OCI-LY7 (cell line): ENCODE measurements around the gene TP53BP1. TPM values are rescaled to one million over a fixed set of nuclear protein-coding genes. Genes with fewer than 3 reads are reported as not detected.

Experiments
- BruUV-seq: library from RNA; stranded (reverse); fragments of 400-500 nt; replicated peaks from 2 replicates; lab custom pipeline; 2021; lab: Mats Ljungman, UMichigan
- CTCF ChIA-PET: fragments of 300-600 bp; sonication (Branson Sonifier 250); formaldehyde crosslinking; loops from one replicate; lab custom pipeline; 2022; ENCODE audit warnings: antibody characterized with exemption; ENCODE audit not compliant: unreplicated experiment; lab: Charles Lee
- POLR2A ChIA-PET: fragments of 300-600 bp; sonication (Branson Sonifier 250); formaldehyde crosslinking; loops from one replicate; lab custom pipeline; 2022; ENCODE audit warnings: antibody characterized with exemption; lab: Charles Lee
- DNase-seq: peaks from one replicate; pipeline ENCODE4 v3.0.0-alpha.2; 2015; ENCODE audit warnings: low spot score
- H2AFZ ChIP-seq: fragments of 200-600 bp; sonication (generic), shearing (Covaris generic); 2 replicates; pipeline ENCODE4 v1.6.1; 2014; ENCODE audit warnings: mild to moderate bottlenecking, antibody characterized with exemption, low read length, moderate library complexity
- H3K27ac ChIP-seq: fragments of 200-600 bp; sonication (generic); 2 replicates; pipeline ENCODE4 v1.5.1; 2014; ENCODE audit warnings: mixed run types, low read depth, mild to moderate bottlenecking, moderate library complexity, low read length, inconsistent platforms; ENCODE audit not compliant: poor library complexity, severe bottlenecking
- H3K36me3 ChIP-seq: fragments of 200-600 bp; sonication (generic); 2 replicates; pipeline ENCODE4 v1.6.1; 2014; ENCODE audit warnings: mild to moderate bottlenecking, antibody characterized with exemption, low read length, moderate library complexity, mixed read lengths; ENCODE audit not compliant: insufficient read depth
- H3K4me1 ChIP-seq: fragments of 200-600 bp; sonication (generic); 2 replicates; pipeline ENCODE4 v1.5.1; 2014; ENCODE audit warnings: mild to moderate bottlenecking, low read length; ENCODE audit not compliant: insufficient read depth, poor library complexity, severe bottlenecking
- H3K4me2 ChIP-seq: fragments of 200-600 bp; sonication (generic); 2 replicates; pipeline ENCODE4 v1.6.1; 2014; ENCODE audit warnings: mild to moderate bottlenecking, low read length
- H3K4me3 ChIP-seq: fragments of 200-600 bp; sonication (generic); 2 replicates; pipeline ENCODE4 v1.5.1; 2014; ENCODE audit warnings: mild to moderate bottlenecking, low read depth, low read length; ENCODE audit not compliant: poor library complexity, severe bottlenecking
- H3K79me2 ChIP-seq: fragments of 200-600 bp; sonication (generic); 2 replicates; pipeline ENCODE4 v1.6.1; 2016; ENCODE audit warnings: low read depth, mild to moderate bottlenecking, low read length, moderate library complexity, mixed read lengths; ENCODE audit not compliant: insufficient read depth
- H3K9me2 ChIP-seq: fragments of 200-600 bp; sonication (generic); 2 replicates; pipeline ENCODE4 v1.6.1; 2016; ENCODE audit warnings: mild to moderate bottlenecking, low read length, mixed read lengths; ENCODE audit not compliant: insufficient read depth
- H3K9me3 ChIP-seq: fragments of 200-600 bp; sonication (generic); 2 replicates; pipeline ENCODE4 v1.6.1; 2014; ENCODE audit warnings: mild to moderate bottlenecking, mixed run types, low read length, mixed read lengths
- H4K20me1 ChIP-seq: fragments of 200-600 bp; sonication (generic); 2 replicates; pipeline ENCODE4 v1.6.1; 2014; ENCODE audit warnings: mild to moderate bottlenecking, antibody characterized with exemption, low read length, moderate library complexity, mixed read lengths; ENCODE audit not compliant: insufficient read depth
- EZH2phosphoT487 ChIP-seq: fragments of 200-600 bp; sonication (generic); IDR thresholded peaks from 2 replicates; pipeline ENCODE4 v1.6.1; 2018; ENCODE audit warnings: low read depth, borderline replicate concordance, mild to moderate bottlenecking, mixed run types, antibody characterized with exemption, low read length, moderate library complexity, mixed read lengths
- intact Hi-C: fragments of 100-400 bp; cut with micrococcal nuclease; formaldehyde crosslinking; loops from one replicate; pipeline ENCODE4 v1.10.0; 2022; ENCODE audit not compliant: unreplicated experiment
- total RNA-seq, 2 experiments: library from RNA; depleted of rRNA in 1 of 2; stranded (reverse); fragments of >200 nt in 1 of 2; shearing (Covaris generic) in 1 of 2; gene quantifications; 2 replicates each; pipeline ENCODE4 v1.2.3, GENCODE V29; 2014 to 2022
- TF ChIP-seq, protein P1 (sequence below): fragments of 200-600 bp; sonication (generic); conservative IDR thresholded peaks from 2 replicates; pipeline ENCODE4 v1.5.1; 2014; ENCODE audit warnings: mild to moderate bottlenecking, antibody characterized with exemption, low read length, moderate library complexity, mixed read lengths

The TP53BP1 gene
- total RNA-seq, 2 experiments from 2014 or later, result 51.8 to 69.3 TPM

DNA sequence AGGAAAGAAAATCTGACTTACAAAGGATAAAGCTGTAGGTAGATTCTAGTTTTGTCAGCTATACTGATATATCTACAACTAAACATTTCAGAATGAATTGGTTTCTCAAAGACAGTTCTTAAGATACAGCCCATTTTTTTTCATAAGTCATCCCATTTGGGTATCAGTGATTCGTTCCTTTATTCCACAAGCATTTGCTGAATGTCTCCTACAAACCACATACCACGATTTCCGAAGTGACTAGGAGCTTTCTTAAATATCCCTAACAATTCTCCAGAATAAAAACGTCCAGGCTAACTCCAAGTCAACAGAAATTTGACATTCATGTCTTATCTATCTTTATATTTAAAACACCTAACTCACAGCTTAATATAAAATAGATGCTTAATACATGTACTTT is 59.8 kb downstream of the TP53BP1 start:
- no peaks in the 10 kb centered on the region for H4K20me1 ChIP-seq
- no peaks in the 10 kb centered on the region for H3K79me2 ChIP-seq
- intact Hi-C loops, result no loop called here
- no peak overlapping the region for H3K4me2 ChIP-seq
- H3K9me2 ChIP-seq, result no peaks in the 10 kb centered on the region
- peaks cover 4% of the 10 kb centered on the region for H3K4me1 ChIP-seq
- no peak overlapping the region for H3K27ac ChIP-seq
- H3K4me3 ChIP-seq, result no peak overlapping the region
- no peak for TF ChIP-seq EZH2phosphoT487
- TF ChIP-seq, protein P1, sequence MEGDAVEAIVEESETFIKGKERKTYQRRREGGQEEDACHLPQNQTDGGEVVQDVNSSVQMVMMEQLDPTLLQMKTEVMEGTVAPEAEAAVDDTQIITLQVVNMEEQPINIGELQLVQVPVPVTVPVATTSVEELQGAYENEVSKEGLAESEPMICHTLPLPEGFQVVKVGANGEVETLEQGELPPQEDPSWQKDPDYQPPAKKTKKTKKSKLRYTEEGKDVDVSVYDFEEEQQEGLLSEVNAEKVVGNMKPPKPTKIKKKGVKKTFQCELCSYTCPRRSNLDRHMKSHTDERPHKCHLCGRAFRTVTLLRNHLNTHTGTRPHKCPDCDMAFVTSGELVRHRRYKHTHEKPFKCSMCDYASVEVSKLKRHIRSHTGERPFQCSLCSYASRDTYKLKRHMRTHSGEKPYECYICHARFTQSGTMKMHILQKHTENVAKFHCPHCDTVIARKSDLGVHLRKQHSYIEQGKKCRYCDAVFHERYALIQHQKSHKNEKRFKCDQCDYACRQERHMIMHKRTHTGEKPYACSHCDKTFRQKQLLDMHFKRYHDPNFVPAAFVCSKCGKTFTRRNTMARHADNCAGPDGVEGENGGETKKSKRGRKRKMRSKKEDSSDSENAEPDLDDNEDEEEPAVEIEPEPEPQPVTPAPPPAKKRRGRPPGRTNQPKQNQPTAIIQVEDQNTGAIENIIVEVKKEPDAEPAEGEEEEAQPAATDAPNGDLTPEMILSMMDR, result no peak
- peaks cover 91% of the 10 kb centered on the region for H3K36me3 ChIP-seq
- CTCF ChIA-PET, result no interaction called here
- DNase-seq, result no peak
- POLR2A ChIA-PET, result interaction anchor here (0.6 to 1.6 kb wide), 4 partner anchors 9 to 309 kb away, joined by 3 to 4 read pairs (median 3); no protein-coding TSS in a partner anchor
- H2AFZ ChIP-seq, result no peak overlapping the region
- BruUV-seq, result no TSS peak
- H3K9me3 ChIP-seq, result no peaks in the 10 kb centered on the region

DNA sequence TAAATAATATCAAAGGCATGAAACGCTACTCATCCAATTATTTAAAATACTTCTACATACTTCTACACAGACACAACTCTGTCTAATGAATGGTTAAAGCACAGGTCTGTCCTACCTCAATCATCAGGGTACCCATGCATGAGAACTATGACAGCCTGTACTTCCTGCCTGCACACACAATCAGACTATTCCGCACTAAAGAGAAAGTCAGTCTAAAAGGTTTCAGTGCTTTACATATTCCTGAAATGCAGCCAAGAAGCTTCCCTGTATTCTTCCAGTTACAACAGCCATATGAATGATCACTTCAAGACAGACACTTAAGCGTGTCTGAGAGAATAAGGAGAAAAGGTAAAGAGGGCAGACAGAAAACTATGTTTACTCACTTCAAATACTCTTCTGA is 63.3 kb downstream of the TP53BP1 start:
- Histone ChIP-seq H3K27ac (no peak overlapping the region), H4K20me1 (no peaks in the 10 kb centered on the region), H3K9me3 (no peaks in the 10 kb centered on the region), H2AFZ (no peak overlapping the region), H3K79me2 (no peaks in the 10 kb centered on the region), H3K36me3 (peaks cover 97% of the 10 kb centered on the region), H3K9me2 (no peaks in the 10 kb centered on the region), H3K4me2 (no peak overlapping the region), H3K4me1 (peaks cover 4% of the 10 kb centered on the region), H3K4me3 (no peak overlapping the region)
- CTCF ChIA-PET, result no interaction called here
- BruUV-seq, result no TSS peak
- POLR2A ChIA-PET, result interaction anchor here (0.9 kb wide), 1 partner anchor 16 kb away, joined by 4 read pairs; no protein-coding TSS in a partner anchor
- TF ChIP-seq EZH2phosphoT487, result no peak
- TF ChIP-seq, protein P1, result no peak
- intact Hi-C loops, result no loop called here
- no peak for DNase-seq

DNA sequence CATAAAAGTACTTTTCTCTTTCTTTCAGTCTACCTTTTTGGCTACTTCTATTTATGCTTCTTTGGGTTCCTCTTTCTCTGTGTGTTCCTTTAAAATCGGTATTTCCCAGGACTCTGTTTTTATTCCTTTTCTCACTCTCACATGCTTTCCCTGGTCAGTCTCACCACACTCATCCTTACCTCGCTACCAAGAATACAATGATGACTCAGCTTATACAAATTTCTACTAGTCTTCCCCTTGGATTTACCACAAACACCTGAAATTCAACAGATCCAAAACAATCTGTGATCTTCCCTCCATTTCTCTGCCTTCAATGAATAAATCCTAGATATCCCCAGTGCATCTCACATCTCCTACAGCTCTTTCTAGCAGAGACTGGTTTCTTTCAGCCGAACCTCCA is 69.2 kb downstream of the TP53BP1 start:
- no peaks in the 10 kb centered on the region for H4K20me1 ChIP-seq
- H3K4me3 ChIP-seq, result no peak overlapping the region
- H3K4me2 ChIP-seq, result no peak overlapping the region
- BruUV-seq, result no TSS peak
- no peak for DNase-seq
- CTCF ChIA-PET, result no interaction called here
- H3K36me3 ChIP-seq, result peaks cover 96% of the 10 kb centered on the region
- TF ChIP-seq, protein P1, result no peak
- no peak for TF ChIP-seq EZH2phosphoT487
- no peaks in the 10 kb centered on the region for H3K79me2 ChIP-seq
- POLR2A ChIA-PET, result interaction anchor here (1.5 kb wide), 1 partner anchor 9 kb away, joined by 4 read pairs; no protein-coding TSS in a partner anchor
- H3K4me1 ChIP-seq, result no peaks in the 10 kb centered on the region
- H3K9me2 ChIP-seq, result no peaks in the 10 kb centered on the region
- no peak overlapping the region for H2AFZ ChIP-seq
- intact Hi-C loops, result no loop called here
- H3K9me3 ChIP-seq, result no peaks in the 10 kb centered on the region
- H3K27ac ChIP-seq, result no peak overlapping the region
